OCI-LY3 (cell line): ENCODE measurements around the gene PLPP3.
A peak's percentile ranks its signal among the peaks of the same experiment; 100 is the strongest.

Experiments used
- H2AFZ ChIP-seq: fragments of 200-600, 300-600 bp; shearing (Covaris generic); 2 replicates; pipeline ENCODE4 v1.6.0; 2014; ENCODE audit warnings: antibody characterized with exemption, low read depth, low read length
- H3K27ac ChIP-seq: fragments of 200-600, 300-600 bp; sonication (generic); 2 replicates; pipeline ENCODE4 v1.5.1; 2014; ENCODE audit warnings: mild to moderate bottlenecking, low read length, moderate library complexity, mixed read lengths
- H3K27me3 ChIP-seq: fragments of 200-600, 300-600 bp; sonication (generic); 2 replicates; pipeline ENCODE4 v1.6.1; 2014; ENCODE audit warnings: low read depth, low read length, mixed read lengths
- H3K36me3 ChIP-seq: fragments of 200-600, 300-600 bp; sonication (generic); replicated peaks from 2 replicates; pipeline ENCODE3; 2014; ENCODE audit warnings: low read depth, low read length, mixed read lengths
- H3K4me1 ChIP-seq: fragments of 300-600, 200-600 bp; sonication (generic); 2 replicates; pipeline ENCODE4 v1.6.1; 2014; ENCODE audit warnings: low read length, mixed read lengths
- H3K4me2 ChIP-seq: fragments of 200-600, 300-600 bp; sonication (generic); 2 replicates; pipeline ENCODE4 v1.6.1; 2014; ENCODE audit warnings: low read length, mixed read lengths
- H3K4me3 ChIP-seq: fragments of 300-600, 200-600 bp; sonication (generic); 2 replicates; pipeline ENCODE4 v1.5.1; 2014; ENCODE audit warnings: antibody characterized with exemption, mild to moderate bottlenecking, low read length, moderate library complexity
- H3K79me2 ChIP-seq: fragments of 300-600, 200-600 bp; shearing (Covaris generic); 2 replicates; pipeline ENCODE4 v1.6.1; 2014; ENCODE audit warnings: mild to moderate bottlenecking, low read length, mixed read lengths
- H3K9ac ChIP-seq: fragments of 300-600, 200-600 bp; shearing (Covaris generic); 2 replicates; pipeline ENCODE4 v1.6.0; 2014; ENCODE audit warnings: mild to moderate bottlenecking, low read length, moderate library complexity
- H3K9me3 ChIP-seq: fragments of 200-600, 300-600 bp; shearing (Covaris generic); 2 replicates; pipeline ENCODE4 v1.6.1; 2014; ENCODE audit warnings: low read length, mixed read lengths; ENCODE audit not compliant: insufficient read depth
- H4K20me1 ChIP-seq: fragments of 200-600, 300-600 bp; sonication (generic); 2 replicates; pipeline ENCODE4 v1.6.1; 2016; ENCODE audit warnings: low read length, mixed read lengths; ENCODE audit not compliant: insufficient read depth
- EZH2phosphoT487 ChIP-seq: fragments of 200-600 bp; shearing (Covaris generic); IDR thresholded peaks from 2 replicates; pipeline ENCODE4 v1.6.1; 2018; ENCODE audit warnings: antibody characterized with exemption, mixed run types, low read depth
- TF ChIP-seq, protein P1 (sequence below): fragments of 200-600, 300-600 bp; sonication (generic); IDR thresholded peaks from 2 replicates; pipeline ENCODE4 v1.5.1; 2014; ENCODE audit warnings: antibody characterized with exemption, low read length, low read depth

Gene PLPP3

DNA sequence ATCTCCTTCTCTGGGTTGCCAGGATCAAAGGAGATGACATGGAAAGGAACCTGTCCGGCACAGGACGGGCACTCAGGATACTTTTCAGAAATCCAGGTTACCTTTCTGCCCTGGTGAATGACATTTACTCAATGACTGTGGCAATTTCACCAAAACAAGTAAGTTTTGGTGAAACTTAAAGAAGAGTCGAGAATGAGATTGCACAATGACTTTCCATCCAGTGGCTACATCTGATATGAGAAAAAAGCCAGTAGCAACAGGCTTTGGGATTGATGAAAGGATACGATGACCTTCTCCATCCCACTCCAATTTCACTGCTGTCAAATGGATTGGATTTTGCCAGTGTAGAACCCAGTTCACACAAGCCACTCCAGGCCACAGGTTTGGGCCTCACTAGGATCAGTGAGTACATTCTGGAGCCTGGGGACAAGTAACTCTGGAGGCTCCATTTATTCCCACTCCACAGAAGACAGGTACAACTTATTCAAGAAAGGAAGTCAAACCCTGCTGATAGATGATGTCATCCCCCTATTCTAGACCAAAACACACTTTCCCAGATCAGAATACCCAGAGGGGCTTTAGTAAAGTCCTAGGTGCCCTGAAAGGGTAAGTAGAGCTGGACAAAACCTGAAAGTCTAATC is 63.3 kb downstream of the PLPP3 start:
- Histone ChIP-seq H3K27me3 (0 out of 2 replicates have a peak, but pooled peaks cover 5% of the 10 kb centered on the region), H3K9me3 (no peaks in the 10 kb centered on the region), H3K36me3 (no peaks in the 10 kb centered on the region), H3K4me2 (peak overlapping the region; percentile 94), H3K4me1 (peaks cover 34% of the 10 kb centered on the region), H3K27ac (peak overlapping the region; percentile 55; the same call in 1 of the 2 replicates), H4K20me1 (no peaks in the 10 kb centered on the region), H2AFZ (no peak overlapping the region), H3K79me2 (no peaks in the 10 kb centered on the region), H3K9ac (peak overlapping the region; percentile 44; the same call in 1 of the 2 replicates), H3K4me3 (peak overlapping the region; percentile 64)
- no peak for TF ChIP-seq EZH2phosphoT487

- Histone ChIP-seq H3K4me2 (no peak overlapping the region), H3K9ac (no peak overlapping the region), H4K20me1 (no peaks in the 10 kb centered on the region), H3K79me2 (no peaks in the 10 kb centered on the region), H3K4me1 (peaks cover 26% of the 10 kb centered on the region), H3K27me3 (0 out of 2 replicates have a peak, but pooled peaks cover 5% of the 10 kb centered on the region), H3K4me3 (no peak overlapping the region), H3K9me3 (no peaks in the 10 kb centered on the region), H3K36me3 (no peaks in the 10 kb centered on the region), H3K27ac (no peak overlapping the region), H2AFZ (no peak overlapping the region)
- no peak for TF ChIP-seq EZH2phosphoT487
- TF ChIP-seq, protein P1, sequence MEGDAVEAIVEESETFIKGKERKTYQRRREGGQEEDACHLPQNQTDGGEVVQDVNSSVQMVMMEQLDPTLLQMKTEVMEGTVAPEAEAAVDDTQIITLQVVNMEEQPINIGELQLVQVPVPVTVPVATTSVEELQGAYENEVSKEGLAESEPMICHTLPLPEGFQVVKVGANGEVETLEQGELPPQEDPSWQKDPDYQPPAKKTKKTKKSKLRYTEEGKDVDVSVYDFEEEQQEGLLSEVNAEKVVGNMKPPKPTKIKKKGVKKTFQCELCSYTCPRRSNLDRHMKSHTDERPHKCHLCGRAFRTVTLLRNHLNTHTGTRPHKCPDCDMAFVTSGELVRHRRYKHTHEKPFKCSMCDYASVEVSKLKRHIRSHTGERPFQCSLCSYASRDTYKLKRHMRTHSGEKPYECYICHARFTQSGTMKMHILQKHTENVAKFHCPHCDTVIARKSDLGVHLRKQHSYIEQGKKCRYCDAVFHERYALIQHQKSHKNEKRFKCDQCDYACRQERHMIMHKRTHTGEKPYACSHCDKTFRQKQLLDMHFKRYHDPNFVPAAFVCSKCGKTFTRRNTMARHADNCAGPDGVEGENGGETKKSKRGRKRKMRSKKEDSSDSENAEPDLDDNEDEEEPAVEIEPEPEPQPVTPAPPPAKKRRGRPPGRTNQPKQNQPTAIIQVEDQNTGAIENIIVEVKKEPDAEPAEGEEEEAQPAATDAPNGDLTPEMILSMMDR: no peak
Observed at GRCh38 chr1:56512724-56513494, 66.5 kb downstream of the PLPP3 start.

DNA sequence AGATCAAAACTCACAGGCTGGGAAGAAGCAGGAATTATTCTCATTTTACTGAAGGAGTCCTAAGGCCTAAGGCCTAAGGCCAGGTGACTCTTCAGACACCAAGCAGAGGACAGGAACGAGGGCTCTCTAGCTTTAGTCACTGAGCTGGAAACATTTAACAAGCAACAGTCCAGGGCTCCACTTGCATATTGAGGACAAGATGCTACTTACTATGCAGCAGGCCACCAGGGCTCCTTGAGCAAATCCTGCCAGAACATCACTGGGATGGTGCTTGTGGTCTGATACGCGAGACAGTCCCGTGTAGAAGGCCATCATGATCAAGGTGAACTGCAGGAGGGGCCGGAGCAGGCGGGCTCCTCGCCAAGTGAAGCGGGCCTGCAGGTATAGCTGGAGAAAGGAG is 67.6 kb downstream of the PLPP3 start:
- Histone ChIP-seq H4K20me1 (no peaks in the 10 kb centered on the region), H3K9me3 (no peaks in the 10 kb centered on the region), H3K4me2 (no peak overlapping the region), H3K27me3 (no peaks in the 10 kb centered on the region), H2AFZ (no peak overlapping the region), H3K4me1 (peaks cover 15% of the 10 kb centered on the region), H3K27ac (no peak overlapping the region), H3K36me3 (no peaks in the 10 kb centered on the region), H3K9ac (no peak overlapping the region), H3K4me3 (no peak overlapping the region), H3K79me2 (no peaks in the 10 kb centered on the region)
- no peak for TF ChIP-seq EZH2phosphoT487
- TF ChIP-seq, protein P1: no peak

DNA sequence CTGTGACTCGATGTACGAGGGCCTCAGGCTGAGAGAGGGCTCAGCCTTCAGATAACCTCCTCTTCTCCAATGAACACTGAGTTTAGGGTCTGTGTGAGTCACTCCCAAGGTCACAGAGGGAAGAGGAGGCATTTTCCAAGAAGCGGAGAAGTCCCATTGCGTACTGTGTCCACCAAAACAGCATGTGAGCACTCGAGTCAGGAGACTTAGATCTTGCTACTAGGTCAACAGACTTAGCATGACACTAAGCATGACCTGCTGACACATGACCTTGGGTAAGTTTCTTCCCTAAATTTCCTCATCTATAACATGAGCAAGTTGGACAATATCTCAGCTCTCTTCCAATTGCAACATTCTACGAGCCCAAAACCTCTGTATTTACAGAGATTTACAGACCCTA is 68.0 kb downstream of the PLPP3 start:
- TF ChIP-seq, protein P1: no peak
- Histone ChIP-seq H3K4me2 (no peak overlapping the region), H3K27me3 (no peaks in the 10 kb centered on the region), H3K36me3 (no peaks in the 10 kb centered on the region), H3K4me1 (peaks cover 11% of the 10 kb centered on the region), H3K4me3 (no peak overlapping the region), H3K27ac (no peak overlapping the region), H3K9ac (no peak overlapping the region), H2AFZ (no peak overlapping the region), H3K79me2 (no peaks in the 10 kb centered on the region), H3K9me3 (no peaks in the 10 kb centered on the region), H4K20me1 (no peaks in the 10 kb centered on the region)
